ELR (cell line): ENCODE results near the gene IGSF3.

Source experiments
- DNase-seq: peaks from one replicate; pipeline ENCODE4 v3.0.0-alpha.2; 2015; ENCODE audit warnings: low read depth

IGSF3 gene

DNA sequence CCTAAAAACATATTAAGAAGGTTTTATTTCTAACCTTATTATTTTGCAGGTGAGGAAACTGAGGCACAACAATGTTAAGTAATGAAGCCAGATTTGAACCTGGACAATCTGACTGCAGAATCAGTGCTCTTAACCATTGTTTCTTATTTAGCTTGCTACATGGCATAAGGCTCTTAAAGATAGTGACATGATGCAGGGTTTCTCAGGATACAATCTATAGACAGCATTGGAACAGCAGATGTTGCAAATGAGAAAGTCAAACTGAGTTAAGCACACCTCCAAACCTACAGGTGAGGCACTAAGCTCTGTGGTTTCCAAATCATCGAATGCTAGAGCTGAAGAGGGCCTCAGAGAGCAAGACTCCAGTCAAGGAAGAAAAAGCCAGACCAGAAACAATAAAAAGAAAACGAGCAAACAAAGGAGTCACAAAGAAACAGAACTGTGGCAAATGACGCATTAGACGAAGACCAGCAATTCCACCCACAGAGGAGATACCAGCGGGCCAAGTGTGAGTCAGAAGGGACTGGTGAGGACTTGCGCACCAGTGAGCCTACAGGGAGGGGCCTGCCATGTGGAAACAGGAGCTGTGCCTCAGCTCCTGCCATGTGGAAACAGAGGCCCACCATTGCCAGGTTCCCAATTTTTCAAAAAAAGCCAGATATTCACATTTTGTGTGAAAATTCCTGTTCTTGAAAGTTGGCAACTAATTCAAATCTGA, 111.1 kb downstream of the IGSF3 start:
- DNase-seq = peak; percentile 92

DNA sequence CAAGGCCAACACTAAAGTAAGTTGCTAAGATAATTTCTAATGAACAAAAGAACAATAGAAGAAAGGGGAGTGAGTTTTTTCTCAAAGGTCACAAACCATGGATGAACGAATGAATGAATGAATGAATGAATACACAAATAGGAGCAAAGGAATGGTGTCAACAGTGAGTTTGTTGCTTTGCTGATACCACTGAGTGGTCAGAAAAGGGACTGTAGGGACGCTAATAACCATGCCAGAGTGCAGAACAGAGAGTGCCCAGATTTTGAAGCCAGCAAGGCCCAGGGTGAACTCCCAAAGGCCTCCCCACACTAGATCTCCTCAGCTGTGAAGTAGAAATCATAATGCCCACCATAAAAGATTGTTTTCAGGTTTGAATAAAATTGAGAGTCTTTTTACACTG, 112.6 kb downstream of the IGSF3 start:
- no peak for DNase-seq

- peak; percentile 40 for DNase-seq
Observed at GRCh38 chr1:116553386-116554115, 114.0 kb downstream of the IGSF3 start.

GRCh38 chr1:116546354-116546977, 121.1 kb downstream of the IGSF3 start:
- no peak for DNase-seq

- no peak for DNase-seq
Observed at GRCh38 chr1:116545359-116545705, 122.2 kb downstream of the IGSF3 start.

DNA sequence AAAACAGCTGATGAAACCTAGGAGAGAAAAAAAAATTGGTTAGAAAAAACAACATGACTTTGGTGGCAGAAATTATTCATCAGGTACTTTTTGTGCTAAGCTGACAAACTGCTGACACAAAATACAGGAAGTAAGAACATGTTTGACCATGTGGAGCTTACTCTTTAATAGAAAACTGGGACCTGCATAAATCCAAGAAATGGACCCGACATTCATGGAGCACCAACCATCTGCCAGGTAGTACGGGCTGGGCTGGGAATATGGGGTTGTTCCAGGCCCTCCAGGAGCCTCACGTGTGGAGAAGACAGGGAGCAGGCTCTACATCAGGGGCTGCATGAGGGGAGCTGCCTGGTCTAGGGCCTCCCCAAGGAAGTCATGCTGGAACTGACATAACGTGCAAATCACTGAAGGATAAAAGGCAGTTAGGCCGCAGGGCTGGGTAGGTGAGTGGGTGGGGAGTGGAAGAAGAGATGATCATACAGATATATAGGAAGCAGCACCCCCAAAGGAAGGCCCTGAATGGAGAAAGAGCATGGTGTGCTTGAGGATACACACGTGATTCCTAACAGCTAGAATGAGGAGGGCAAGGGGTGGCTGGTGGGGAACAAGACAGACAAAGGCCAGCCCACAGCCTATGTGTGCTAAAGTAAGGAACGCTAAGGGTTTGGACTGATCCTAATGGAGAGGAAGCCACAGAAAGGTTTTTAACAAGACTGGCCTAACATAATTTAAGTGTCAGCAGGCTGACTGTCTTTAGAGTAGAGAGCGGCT, 122.8 kb downstream of the IGSF3 start:
- DNase-seq = no peak

GRCh38 chr1:116540088-116540487, 127.4 kb downstream of the IGSF3 start:
- DNase-seq = peak; percentile 43

GRCh38 chr1:116538544-116538943, 129.0 kb downstream of the IGSF3 start:
- peak; percentile 89 for DNase-seq

DNA sequence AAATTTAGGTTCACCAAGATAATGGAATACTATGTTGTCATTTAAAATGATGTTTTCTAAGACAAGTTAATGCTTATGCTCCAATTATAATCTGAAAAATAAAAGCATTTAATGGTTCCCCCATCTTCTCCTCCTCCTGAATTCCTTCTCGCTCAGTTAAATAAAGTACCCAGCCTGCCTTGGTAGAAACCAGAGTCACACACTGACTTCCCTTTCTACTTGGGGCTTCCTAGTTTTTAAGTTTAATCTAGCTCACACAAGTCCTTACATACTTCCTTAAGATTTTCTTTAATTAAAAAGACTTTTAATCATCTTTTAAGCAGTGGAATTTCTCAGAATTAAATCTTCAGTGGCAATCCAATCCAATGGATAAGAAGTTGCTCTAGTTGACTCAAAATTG, 129.6 kb downstream of the IGSF3 start:
- DNase-seq = no peak

DNA sequence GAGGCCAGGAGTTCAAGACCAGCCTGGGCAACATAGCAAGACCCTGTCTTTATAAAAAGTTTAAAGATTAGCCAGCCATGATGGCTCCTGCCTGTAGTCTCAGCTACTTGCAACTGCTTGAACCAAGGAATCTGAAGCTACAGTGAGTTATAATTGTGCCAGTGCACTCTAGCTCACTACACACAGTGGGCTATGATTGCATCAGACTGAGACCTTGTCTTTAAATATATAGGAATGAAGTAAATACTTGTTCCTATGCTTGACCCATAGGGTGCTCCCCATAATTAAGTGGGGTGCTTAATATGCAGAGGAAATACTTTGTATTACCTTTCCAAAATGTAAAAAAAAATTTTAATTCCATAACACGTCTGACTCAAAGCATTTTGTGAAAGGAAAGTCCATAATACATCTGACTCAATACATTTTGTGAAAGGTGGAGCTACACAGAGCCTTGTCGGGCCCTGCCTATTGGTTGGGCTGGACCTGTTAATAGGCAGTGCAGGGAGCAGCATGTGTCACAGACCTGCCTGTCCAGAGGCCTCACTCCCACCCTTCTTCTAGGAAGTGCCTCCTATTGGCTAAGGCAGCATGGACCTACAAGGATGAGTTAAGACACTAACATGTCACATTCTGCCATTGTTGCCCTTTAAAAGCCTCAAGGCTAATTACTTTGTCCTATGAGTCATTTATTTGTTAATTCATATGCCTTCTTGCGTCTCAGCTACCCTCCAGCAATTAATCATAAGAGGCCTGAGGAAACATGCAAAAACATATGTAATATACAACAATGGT, 130.3 kb downstream of the IGSF3 start:
- peak; percentile 90 for DNase-seq

DNA sequence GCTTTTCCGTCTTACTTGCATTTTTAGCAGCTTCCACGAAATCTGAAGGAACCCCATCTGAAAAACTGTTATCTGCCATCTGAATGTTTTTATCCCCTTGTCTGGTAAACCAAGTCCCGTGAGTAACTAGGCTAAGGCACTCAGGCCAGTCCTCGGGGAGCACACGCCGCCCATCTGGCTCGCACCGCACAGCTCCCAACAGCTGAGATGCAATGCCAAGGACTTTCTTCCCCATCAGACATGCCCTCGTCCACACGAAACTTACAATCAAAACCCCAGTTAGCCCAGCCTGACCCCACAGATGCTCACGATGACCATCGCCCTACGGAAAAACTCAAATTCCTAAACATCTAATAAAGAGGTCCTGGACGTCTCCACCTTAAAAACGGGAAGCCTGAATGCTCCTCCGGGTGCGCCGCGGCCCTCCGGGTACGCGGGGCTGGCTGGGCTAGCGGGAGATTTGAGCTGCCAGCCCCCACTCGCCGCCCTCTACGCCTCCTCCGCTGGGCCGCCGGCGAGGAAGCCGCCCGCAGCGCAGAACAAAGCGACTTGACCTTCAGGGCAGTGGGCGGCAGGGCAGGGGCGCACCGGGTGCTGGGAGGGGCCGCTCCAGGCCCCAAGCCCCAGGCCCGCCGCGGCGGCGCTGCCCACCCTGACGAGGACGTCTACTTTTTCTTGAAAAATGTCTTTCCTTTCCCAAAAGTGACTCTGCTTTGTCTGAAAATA, 133.4 kb downstream of the IGSF3 start:
- DNase-seq = no peak

GRCh38 chr1:116533429-116533820, 134.1 kb downstream of the IGSF3 start:
- no peak for DNase-seq

- no peak for DNase-seq
Observed at GRCh38 chr1:116532671-116533428, 134.7 kb downstream of the IGSF3 start.

DNA sequence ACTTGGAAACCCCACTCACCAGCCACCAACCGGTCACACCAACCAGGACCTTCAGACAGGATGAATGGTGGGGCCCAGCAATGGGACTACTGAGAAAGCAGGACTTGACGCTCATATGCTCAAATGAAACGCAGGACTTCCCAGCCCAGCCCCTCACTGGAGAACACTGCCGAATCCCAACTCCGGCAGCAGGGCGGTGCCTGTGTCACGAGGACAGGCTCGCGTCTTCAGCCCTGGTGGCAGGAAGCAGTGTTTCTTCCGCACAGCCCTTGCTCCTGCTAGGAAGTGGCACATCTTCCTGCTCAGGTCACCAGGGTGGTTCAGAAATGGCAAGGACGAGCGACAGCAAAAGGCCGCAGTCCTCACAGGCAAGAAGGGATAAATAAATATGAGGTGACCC, 135.6 kb downstream of the IGSF3 start:
- no peak for DNase-seq

DNA sequence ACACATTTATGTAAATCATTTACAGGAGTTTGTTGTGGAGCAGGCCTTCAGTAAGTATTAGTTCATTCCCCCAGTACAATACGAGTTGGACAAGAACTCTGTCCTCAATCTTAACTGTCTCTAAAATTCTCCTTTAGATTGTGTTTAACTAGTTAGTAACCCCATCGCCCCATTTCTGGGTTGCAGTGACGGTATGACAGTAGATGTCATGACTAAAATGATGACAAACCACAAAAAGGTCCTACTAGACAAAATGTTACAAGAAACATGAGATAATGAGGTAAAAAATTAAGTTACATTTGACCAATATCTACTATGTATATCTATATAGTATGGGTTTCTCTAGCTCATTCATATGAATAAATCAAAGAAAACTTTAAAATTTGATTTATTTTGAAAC, 137.9 kb downstream of the IGSF3 start:
- DNase-seq = no peak

- peak; percentile 75 for DNase-seq
Observed at GRCh38 chr1:116529199-116529631, 138.3 kb downstream of the IGSF3 start.

GRCh38 chr1:116528329-116529083, 139.0 kb downstream of the IGSF3 start:
- DNase-seq = no peak

DNA sequence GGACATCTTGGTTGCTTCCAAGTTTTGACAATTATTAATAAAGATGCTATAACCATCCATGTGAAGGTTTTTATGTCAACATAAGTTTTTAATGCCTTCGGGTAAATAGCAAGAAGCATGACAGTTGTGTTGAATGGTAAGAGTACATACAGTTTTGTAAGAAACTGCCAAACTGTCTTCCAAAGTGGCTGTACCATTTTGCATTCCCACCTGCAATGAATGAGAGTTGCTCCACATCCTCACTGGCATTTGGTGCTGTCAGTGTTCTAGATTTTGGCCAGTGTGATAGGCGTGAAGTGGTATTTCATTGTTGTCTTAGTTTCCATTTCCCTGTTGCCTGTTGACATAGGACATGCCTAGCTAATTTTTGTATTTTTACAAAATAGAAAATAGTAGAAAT, 142.1 kb downstream of the IGSF3 start:
- DNase-seq = no peak
